Mesendoderm (in vitro differentiated cells): ENCODE measurements around the gene PER2.

Experiments used
- DNase-seq: peaks from one replicate; pipeline ENCODE4 v3.0.0; 2013
- H2AK5ac ChIP-seq: 2 replicates; pipeline ENCODE4 v1.6.1; 2013; ENCODE audit warnings: low read length, inconsistent platforms
- H2BK120ac ChIP-seq: 2 replicates; pipeline ENCODE4 v1.6.1; 2013; ENCODE audit warnings: low read depth, mild to moderate bottlenecking, low read length, moderate library complexity, mixed read lengths
- H2BK15ac ChIP-seq: replicated peaks from 2 replicates; pipeline ENCODE4 v1.6.1; 2013; ENCODE audit warnings: low read depth, mild to moderate bottlenecking, moderate library complexity
- H2BK5ac ChIP-seq: 2 replicates; pipeline ENCODE4 v1.6.1; 2013; ENCODE audit warnings: low read length, inconsistent platforms
- H3K18ac ChIP-seq: 2 replicates; pipeline ENCODE4 v1.6.1; 2013; ENCODE audit warnings: mild to moderate bottlenecking, low read length, mixed read lengths
- H3K23ac ChIP-seq: one replicate; pipeline ENCODE4 v1.6.1; 2013; ENCODE audit warnings: low read length
- H3K27ac ChIP-seq: 2 replicates; pipeline ENCODE4 v1.5.1; 2013; ENCODE audit warnings: low read depth, mild to moderate bottlenecking, inconsistent platforms, low read length, moderate library complexity
- H3K27me3 ChIP-seq: 2 replicates; pipeline ENCODE4 v1.6.1; 2013; ENCODE audit warnings: low read length, control low read depth, mild to moderate bottlenecking, inconsistent platforms; ENCODE audit not compliant: insufficient read depth, poor library complexity
- H3K36me3 ChIP-seq: 2 replicates; pipeline ENCODE4 v1.6.1; 2013; ENCODE audit warnings: low read length, inconsistent platforms; ENCODE audit not compliant: control insufficient read depth, insufficient read depth
- H3K4ac ChIP-seq: one replicate; pipeline ENCODE4 v1.6.1; 2013; ENCODE audit warnings: low read depth, mild to moderate bottlenecking, low read length, moderate library complexity
- H3K4me1 ChIP-seq: 2 replicates; pipeline ENCODE4 v1.6.1; 2013; ENCODE audit warnings: low read depth, low read length, inconsistent platforms; ENCODE audit not compliant: control insufficient read depth
- H3K4me2 ChIP-seq: 2 replicates; pipeline ENCODE4 v1.6.1; 2013; ENCODE audit warnings: low read length
- H3K4me3 ChIP-seq: 2 replicates; pipeline ENCODE4 v1.5.1; 2013; ENCODE audit warnings: mild to moderate bottlenecking, low read length
- H3K56ac ChIP-seq: one replicate; pipeline ENCODE4 v1.6.1; 2013; ENCODE audit warnings: low read length
- H3K79me1 ChIP-seq: 2 replicates; pipeline ENCODE4 v1.6.1; 2013; ENCODE audit warnings: low read length, inconsistent platforms
- H3K79me2 ChIP-seq: 2 replicates; pipeline ENCODE4 v1.6.1; 2013; ENCODE audit warnings: mild to moderate bottlenecking, low read length; ENCODE audit not compliant: control insufficient read depth, insufficient read depth
- H3K9ac ChIP-seq: 2 replicates; pipeline ENCODE4 v1.6.1; 2013; ENCODE audit warnings: low read length, inconsistent platforms
- H4K5ac ChIP-seq: one replicate; pipeline ENCODE4 v1.6.1; 2013; ENCODE audit warnings: low read length
- H4K8ac ChIP-seq: one replicate; pipeline ENCODE4 v1.6.1; 2013; ENCODE audit warnings: low read depth, mild to moderate bottlenecking, control low read depth, low read length, moderate library complexity
- WGBS: extraction: QIAGEN DNeasy Blood & Tissue Kit; methylation state at CpG from one replicate; pipeline ENCODE4 v1.1.7; 2013; ENCODE audit warnings: low lambda C conversion rate, missing lambda C conversion rate; ENCODE audit not compliant: insufficient coverage; ENCODE audit errors: extremely low coverage; 5-methylcytosine and 5-hydroxymethylcytosine counted together

The PER2 gene

DNA sequence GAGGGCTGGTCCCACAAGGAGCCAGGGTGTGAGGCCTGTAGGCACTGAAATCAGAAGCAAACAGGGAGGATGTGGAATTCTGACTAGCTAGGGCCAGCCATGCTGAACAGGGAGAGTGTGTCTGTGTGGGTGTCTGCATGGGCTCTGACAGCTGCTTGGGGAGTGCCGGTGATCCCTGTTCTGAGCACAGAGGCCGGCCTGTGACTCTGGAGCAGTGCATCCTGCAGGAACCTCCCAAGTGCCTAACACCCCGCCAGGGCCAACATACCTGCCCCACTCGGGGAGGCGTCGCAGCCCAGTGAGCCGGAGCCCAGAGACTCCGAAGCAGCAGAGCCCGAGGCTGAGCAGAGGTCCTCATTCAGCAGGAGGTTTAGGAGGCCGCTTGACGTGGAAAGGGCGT is 37.1 kb downstream of the PER2 start:
- Histone ChIP-seq H4K5ac (no peak overlapping the region), H3K4me2 (no peak overlapping the region), H3K9ac (no peak overlapping the region), H3K79me1 (no peaks in the 10 kb centered on the region), H3K36me3 (peaks cover 1% of the 10 kb centered on the region), H3K4me1 (no peaks in the 10 kb centered on the region), H3K27me3 (no peaks in the 10 kb centered on the region), H3K18ac (no peak overlapping the region), H3K23ac (no peak overlapping the region), H3K4ac (no peak overlapping the region), H2BK15ac (no peak overlapping the region), H4K8ac (no peak overlapping the region), H3K4me3 (no peak overlapping the region), H2BK5ac (no peak overlapping the region), H3K56ac (no peak overlapping the region), H2AK5ac (no peak overlapping the region), H2BK120ac (no peak overlapping the region), H3K27ac (no peak overlapping the region), H3K79me2 (no peaks in the 10 kb centered on the region)
- WGBS: no CpG with 5 or more reads among the region's 12 CpGs
- DNase-seq: no peak

DNA sequence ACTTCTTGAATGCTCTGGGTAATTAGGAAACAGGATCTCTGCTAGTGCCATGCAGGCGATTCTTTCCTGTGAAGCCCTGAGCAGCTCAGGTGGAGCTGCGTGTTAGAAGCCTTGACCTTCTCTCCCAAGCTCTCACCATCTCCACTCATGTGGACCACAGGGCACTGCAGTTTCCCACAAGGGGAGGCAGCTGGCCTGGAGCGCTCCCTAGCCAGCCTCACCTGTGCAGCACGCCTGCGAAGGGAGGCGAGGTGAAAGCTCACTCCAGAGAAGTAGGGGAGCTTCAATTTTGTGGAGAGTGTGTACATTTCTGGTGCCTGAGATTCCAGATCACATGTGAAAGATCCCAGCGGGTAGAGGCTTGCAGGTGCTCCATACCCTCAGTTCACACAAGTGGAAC is 37.5 kb downstream of the PER2 start:
- H2BK5ac ChIP-seq: no peak overlapping the region
- no peak overlapping the region for H3K18ac ChIP-seq
- no peak overlapping the region for H2BK15ac ChIP-seq
- no peak overlapping the region for H3K27ac ChIP-seq
- peaks cover 1% of the 10 kb centered on the region for H3K36me3 ChIP-seq
- no peaks in the 10 kb centered on the region for H3K79me2 ChIP-seq
- no peak overlapping the region for H3K56ac ChIP-seq
- no peak overlapping the region for H3K23ac ChIP-seq
- no peaks in the 10 kb centered on the region for H3K4me1 ChIP-seq
- no peak overlapping the region for H3K4me3 ChIP-seq
- WGBS: no CpG with 5 or more reads among the region's 7 CpGs
- H2AK5ac ChIP-seq: no peak overlapping the region
- DNase-seq: no peak
- no peaks in the 10 kb centered on the region for H3K27me3 ChIP-seq
- H3K9ac ChIP-seq: no peak overlapping the region
- no peak overlapping the region for H3K4me2 ChIP-seq
- no peak overlapping the region for H4K5ac ChIP-seq
- H4K8ac ChIP-seq: no peak overlapping the region
- no peak overlapping the region for H2BK120ac ChIP-seq
- H3K79me1 ChIP-seq: no peaks in the 10 kb centered on the region
- H3K4ac ChIP-seq: no peak overlapping the region

DNA sequence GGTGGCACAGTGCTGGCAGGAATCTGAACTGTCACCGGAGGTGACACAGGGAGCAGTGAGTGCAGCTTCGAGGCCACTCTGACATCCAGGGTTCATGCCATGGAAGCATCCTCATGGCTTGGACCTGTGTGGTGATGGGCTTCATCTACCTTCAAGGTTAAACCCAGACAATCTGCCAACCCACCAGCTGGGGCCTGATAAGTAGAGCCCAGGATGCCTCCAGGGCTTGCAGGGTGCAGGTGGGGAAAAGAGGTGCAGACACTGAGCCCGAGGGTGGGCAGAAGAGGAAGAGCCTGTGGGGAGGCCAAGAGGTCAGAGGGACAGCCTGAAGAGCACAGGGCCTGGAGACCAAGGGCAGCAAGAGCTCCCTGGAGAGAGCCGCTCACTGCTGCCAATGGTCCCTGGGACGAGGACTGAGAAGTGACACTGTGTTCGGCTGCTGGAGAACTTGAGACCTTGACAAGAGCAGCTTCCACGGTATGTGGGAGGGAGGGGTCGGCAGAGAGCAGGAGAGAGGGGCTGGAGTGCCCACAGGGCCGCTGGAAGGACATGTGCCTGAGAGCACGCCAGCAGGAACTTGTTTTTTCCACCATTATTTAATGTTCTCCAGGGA is 40.5 kb downstream of the PER2 start:
- Histone ChIP-seq H3K4ac (no peak overlapping the region), H3K79me1 (no peaks in the 10 kb centered on the region), H3K36me3 (peaks cover 1% of the 10 kb centered on the region), H2BK15ac (no peak overlapping the region), H3K56ac (no peak overlapping the region), H4K8ac (no peak overlapping the region), H4K5ac (no peak overlapping the region), H3K79me2 (no peaks in the 10 kb centered on the region), H2BK120ac (no peak overlapping the region), H3K4me2 (no peak overlapping the region), H3K4me1 (no peaks in the 10 kb centered on the region), H3K9ac (no peak overlapping the region), H3K27ac (no peak overlapping the region), H3K4me3 (no peak overlapping the region), H2BK5ac (no peak overlapping the region), H2AK5ac (no peak overlapping the region), H3K18ac (no peak overlapping the region), H3K27me3 (no peaks in the 10 kb centered on the region), H3K23ac (no peak overlapping the region)
- WGBS: no CpG with 5 or more reads among the region's 10 CpGs
- no peak for DNase-seq

DNA sequence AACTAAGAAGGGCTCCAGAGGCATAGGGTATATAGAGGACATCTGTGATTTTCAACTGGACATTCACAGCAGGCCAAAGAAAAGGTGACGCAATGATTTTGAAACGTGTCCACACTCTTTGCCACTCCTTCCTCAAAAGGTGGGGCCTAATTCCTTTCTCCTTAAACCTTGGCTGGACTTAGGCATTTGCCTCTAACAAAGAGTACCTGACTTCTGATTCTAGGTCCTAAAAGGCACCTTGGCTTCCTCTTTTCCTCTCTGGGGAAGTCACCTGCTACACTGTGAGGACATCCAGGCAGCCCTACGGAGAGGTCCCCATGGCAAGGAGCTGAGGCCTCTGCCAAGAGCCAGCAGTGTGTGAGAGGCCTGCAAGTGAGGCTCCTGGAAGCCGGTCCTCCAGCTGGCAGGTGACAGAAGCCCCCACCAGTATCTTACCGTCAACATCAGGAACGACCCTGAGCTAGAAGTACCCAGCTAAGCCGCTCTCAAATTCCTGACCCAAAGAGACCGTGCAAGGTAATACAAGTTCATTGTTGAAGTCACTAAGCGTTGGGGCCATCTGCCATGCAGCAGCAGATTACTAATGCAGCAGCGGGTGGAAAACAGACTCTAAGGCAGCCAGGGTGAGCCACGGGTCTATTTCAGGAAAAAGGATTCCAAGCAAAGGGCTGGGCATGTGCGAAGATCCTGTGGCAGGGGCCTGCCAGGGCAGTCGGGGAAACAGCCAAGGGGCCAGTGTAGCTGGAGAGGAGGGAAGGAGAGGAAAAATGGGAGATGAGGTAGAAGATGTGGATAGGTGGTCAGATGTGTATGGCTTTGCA is 41.2 kb downstream of the PER2 start:
- H2BK15ac ChIP-seq: no peak overlapping the region
- no peak overlapping the region for H3K27ac ChIP-seq
- no CpG with 5 or more reads among the region's 13 CpGs for WGBS
- no peak overlapping the region for H3K4me3 ChIP-seq
- no peak overlapping the region for H4K5ac ChIP-seq
- no peak overlapping the region for H4K8ac ChIP-seq
- no peak overlapping the region for H3K56ac ChIP-seq
- no peak overlapping the region for H3K18ac ChIP-seq
- peaks cover 1% of the 10 kb centered on the region for H3K36me3 ChIP-seq
- H2BK120ac ChIP-seq: no peak overlapping the region
- no peak overlapping the region for H3K9ac ChIP-seq
- H3K4me2 ChIP-seq: no peak overlapping the region
- H3K79me2 ChIP-seq: no peaks in the 10 kb centered on the region
- no peak overlapping the region for H3K4ac ChIP-seq
- H3K27me3 ChIP-seq: no peaks in the 10 kb centered on the region
- no peaks in the 10 kb centered on the region for H3K79me1 ChIP-seq
- no peak overlapping the region for H3K23ac ChIP-seq
- H2AK5ac ChIP-seq: no peak overlapping the region
- H2BK5ac ChIP-seq: no peak overlapping the region
- DNase-seq: no peak
- H3K4me1 ChIP-seq: no peaks in the 10 kb centered on the region

DNA sequence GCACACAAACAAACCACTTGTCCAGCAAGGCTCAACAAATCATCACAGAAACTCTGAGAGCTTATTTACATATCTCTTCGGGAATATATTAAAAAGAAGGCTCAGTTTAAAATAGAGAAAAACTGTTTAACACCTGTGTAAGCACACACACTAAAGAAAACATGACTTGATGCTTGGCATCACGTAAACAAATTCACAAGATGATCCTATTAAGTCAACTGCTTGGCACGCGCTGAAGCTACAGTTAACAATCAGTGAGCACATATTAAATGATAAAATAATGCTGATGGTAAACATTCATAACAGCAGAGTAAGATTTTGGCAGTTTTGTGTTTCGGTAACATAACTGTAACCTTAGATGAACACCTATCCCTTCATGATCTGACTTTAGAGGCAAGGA is 44.3 kb downstream of the PER2 start:
- no peak overlapping the region for H3K27ac ChIP-seq
- H4K8ac ChIP-seq: no peak overlapping the region
- no peak overlapping the region for H4K5ac ChIP-seq
- no peak overlapping the region for H3K23ac ChIP-seq
- no peak overlapping the region for H3K4me3 ChIP-seq
- H3K36me3 ChIP-seq: no peaks in the 10 kb centered on the region
- H3K4me1 ChIP-seq: no peaks in the 10 kb centered on the region
- no peak overlapping the region for H3K4ac ChIP-seq
- no peak overlapping the region for H3K9ac ChIP-seq
- H2BK15ac ChIP-seq: no peak overlapping the region
- H3K18ac ChIP-seq: no peak overlapping the region
- no CpG with 5 or more reads among the region's 5 CpGs for WGBS
- H3K79me2 ChIP-seq: no peaks in the 10 kb centered on the region
- no peak overlapping the region for H2AK5ac ChIP-seq
- no peak for DNase-seq
- H2BK5ac ChIP-seq: no peak overlapping the region
- no peaks in the 10 kb centered on the region for H3K79me1 ChIP-seq
- no peak overlapping the region for H2BK120ac ChIP-seq
- no peaks in the 10 kb centered on the region for H3K27me3 ChIP-seq
- H3K4me2 ChIP-seq: no peak overlapping the region
- H3K56ac ChIP-seq: no peak overlapping the region
